Activated CD4-positive, alpha-beta T cell treated with anti-CD3 and anti-CD28 coated beads for 1 hour (primary cell): ENCODE results near the gene BTBD9.

ENCODE experiments used
- DNase-seq: peaks from one replicate; pipeline ENCODE4 v3.0.0-alpha.2; 2020

Gene BTBD9

DNA sequence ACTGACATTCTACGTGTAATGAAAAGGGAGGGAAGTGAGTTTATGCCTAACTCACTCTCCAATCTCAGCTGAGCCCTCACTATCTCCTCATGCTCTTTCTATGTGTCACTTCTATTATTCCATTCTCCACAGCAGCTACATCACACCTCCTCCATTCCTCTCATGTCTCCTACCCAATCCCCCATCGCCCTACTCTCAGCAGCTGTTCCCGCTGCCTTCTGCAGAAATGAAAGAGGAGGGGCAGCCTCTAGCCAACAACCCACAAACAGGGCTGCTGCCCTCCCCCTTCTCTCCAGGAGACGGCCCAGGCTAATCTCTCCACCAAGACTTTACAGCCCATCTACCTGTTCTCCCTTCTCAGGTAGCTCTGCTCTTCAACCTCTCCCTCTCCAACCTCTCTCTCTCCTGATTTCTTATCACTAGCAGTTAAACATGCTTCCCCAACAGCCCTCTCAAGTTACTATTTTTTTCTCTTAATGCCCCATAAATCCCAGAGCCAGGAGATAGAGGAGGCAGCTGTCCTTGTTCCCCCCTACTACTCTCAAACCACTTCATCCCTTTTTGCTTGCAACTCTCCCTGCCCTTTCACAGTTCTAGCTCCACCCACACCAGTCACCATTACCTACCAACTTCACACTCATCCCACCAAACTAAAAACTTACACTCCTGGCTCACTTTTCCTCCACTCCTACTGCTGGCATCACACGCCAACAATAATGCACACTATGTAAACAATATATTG lies 136.5 kb downstream of the BTBD9 start:
- DNase-seq = no peak

DNA sequence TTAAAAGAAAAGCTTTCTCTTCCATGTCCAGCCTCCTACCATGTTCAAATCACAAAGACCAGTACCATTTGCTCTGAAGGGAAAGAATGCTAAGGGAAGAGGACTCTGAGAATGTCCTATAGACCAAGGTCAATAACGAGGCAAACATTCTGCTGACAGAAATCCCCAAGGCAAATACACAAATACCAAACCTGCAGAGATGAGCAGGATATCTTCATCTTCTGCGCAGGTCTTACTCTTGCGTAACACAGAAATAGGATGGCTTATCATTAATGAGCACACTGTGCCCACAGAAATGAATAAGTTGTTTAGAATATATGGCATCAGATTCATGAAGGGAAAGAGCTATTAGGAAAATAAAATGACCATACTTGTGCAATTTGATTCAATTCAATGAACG lies 137.3 kb downstream of the BTBD9 start:
- DNase-seq = no peak

DNA sequence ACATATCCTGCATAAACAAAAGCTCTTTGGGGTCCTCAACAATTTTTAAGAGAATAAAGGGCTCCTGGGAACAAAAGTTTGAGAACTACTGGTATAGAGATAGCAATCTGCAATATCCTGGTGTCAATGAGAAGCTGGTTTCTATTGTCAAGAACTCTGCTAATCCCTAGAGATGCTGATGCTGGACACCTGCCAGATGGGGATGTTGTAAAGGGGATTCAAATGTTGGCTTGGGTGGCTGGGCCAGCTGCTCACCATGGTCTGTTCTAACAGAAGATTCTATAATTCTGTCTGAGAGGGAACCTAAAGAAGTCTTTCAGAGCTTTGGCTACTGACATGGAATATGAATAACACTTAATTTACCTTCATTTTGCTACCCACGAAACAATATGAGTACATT lies 137.8 kb downstream of the BTBD9 start:
- no peak for DNase-seq

DNA sequence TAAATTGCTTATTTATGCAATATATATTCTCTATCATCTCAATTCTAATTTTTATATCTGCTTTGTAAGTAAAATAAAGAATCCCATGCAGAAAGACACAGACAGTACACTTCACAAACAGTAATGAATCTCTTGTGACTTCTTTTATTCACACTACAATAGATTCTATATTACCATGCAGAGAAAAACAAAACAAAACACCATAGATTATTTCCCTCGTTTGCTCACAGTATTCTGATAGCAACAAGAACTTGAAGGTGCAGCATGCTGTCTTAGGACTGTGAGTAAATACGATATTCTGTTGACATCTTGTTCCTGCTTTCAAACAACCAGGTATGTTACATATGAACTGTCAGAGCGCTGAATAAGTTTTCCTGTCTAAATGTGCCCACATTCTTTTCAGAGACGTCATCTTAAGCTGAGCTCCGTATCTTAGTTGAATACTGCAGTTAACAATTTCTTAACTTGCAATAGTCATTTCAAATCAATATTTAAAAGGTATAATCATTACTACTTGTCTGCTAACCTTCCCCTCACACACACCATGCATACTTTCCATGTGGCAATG lies 140.1 kb downstream of the BTBD9 start:
- DNase-seq = no peak

DNA sequence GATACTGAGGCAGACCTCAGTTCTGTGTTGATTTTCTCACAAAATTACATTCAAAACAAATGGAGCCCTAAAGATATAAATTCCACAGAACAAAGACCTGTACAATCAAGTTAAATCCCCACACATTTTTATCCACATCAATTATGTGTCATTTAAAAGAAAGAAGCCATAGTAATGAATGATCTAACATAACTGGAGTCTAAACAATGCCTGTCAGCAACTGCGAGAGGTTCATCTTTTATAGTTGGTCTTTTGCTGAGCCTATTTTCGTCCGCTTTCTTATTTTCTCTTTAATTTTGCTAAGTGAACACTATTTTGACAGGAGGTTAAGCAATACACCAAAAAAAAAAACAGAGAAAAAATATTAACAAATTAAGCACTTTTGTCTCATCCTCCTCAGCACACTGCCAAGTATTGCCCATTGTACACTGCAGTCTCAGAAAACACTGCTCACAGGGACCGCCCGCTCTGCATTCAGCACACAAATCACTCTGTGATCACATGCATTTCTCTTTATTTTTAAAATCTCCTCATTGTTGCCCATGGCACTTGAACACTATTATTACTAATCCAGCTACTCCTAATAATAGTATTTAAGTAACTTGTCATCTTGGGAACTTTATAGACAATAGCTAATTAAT lies 140.8 kb downstream of the BTBD9 start:
- DNase-seq = no peak

DNA sequence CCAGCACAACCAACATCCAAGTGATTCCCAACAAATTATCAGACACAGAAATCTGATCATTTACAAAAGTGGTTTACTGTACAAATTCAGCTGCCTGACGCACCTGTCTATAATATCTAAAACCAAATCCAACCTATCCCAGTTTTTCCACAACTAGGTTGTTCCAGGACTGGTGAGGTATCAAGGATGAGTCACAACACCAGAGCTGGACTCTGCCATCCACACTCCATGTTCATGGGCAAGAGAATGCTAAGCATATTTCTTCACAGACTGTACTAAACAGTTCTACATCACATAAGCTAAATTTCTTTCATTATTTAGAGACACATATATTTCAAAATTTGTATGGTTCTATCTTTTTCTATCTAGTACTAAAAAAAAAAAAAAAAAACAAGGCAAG lies 141.6 kb downstream of the BTBD9 start:
- DNase-seq = no peak

DNA sequence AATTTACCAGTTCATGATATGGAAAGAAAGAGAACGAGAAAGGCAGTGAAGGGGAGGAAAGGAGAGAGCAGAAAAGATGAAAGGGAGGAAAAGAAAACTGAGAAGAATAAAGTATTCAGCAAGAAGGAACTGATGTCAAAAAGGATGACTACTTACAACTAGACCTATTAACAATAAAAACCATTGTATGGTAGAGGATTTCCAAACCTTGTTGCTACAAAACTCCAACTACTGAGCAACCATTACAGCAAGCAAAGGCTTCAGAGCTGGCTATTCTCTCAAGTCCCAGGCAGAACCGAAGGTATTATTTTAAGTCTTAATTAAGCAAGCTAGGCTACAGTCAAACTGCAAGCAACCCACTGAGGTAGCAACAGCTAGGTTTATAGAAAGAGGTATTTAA lies 142.2 kb downstream of the BTBD9 start:
- no peak for DNase-seq

DNA sequence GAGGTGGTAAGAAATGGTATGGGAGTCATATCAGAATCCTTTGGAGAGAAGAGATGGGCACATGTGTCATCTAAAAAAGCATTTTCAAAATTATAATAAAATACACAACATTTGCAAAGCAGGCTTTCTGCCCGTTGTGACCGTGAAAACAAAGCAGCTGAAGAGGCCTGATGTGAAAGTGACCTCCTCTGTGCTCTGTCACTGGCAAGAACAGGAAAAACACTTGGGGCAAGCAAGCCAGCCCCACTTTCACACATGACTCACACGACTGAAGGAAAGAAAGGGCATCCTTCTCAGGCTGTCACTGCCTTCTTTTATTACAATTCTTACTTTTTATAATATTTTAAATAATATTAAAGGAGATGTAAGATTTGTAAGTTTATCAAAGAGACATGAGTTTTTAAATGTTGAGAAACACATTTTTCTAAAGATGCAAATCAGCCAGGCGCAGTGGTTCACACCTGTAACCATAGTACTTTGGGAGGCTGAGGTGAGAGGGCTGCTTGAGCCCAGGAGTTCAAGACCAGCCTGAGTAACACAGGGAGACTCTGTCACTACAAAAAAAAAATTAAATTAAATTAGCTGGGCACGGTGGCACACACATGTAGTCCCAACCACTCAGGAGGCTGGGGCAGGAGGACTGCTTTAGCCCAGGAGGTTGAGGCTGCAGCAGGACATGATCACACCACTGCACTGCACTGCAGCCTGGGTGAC lies 143.7 kb downstream of the BTBD9 start:
- DNase-seq = no peak

DNA sequence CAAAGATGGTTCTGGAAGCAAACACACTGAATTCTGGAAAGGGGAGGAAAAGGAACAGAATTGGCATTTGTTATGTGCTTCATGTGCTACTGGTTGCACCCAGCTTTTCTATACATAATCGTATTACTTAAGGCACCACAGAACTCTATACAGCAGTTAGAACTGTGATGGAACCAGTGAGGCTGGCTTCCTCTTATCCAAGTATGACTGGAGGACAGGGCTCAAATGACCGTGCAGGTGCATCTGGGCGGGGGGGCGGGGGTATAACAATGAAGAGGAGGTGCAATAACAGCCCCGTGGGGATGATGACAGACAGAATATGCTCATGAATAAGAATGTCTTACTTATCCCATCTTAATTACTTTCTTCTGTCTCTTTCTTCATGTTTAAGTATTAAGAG lies 144.2 kb downstream of the BTBD9 start:
- no peak for DNase-seq

DNA sequence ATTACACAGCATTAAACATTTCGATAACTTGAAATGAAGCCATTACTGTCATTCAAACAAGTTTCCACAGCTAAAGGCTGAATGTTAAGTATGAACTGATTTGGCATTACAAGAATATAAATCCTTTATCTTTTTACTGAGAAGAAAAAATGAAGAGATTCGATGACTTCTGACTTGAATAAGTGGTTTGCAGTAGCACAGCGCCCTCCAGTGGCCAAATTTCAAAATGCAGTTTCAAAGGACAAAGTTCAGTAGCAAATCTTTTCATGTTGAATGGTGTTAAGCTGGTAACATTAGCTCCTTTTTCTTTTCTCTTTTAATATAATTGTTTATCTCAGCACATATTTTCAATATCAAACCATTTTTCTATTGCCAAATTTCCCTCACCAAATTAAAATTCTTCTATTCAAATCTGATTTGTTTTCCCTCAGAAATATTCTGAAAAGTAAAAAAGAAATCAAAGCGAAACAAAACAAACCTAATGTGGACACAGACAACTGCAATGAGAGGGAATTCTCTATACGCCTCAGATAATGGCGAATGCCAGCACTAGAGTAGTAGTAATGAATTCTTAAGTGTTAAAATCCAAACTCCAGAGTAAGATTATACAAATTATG lies 145.7 kb downstream of the BTBD9 start:
- DNase-seq = peak; percentile 55

DNA sequence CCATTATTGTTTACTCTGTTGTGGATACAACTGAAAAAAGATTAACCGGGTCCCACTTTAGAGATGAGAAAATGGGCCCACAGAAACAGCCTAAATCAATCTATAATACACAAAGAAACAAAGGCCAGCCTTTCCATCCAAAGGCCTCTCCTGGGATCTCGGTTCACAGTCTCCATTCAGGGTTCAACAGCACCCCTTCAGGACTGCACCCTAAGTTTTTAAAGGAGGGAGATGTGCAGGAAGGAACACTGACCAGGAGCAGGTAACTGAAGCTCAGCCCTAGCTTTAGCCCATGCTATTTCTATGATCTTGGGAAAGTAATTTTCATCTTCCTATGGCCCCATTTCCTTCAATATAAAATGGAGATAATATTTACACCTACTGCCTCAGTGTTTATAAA lies 147.7 kb downstream of the BTBD9 start:
- DNase-seq = no peak

DNA sequence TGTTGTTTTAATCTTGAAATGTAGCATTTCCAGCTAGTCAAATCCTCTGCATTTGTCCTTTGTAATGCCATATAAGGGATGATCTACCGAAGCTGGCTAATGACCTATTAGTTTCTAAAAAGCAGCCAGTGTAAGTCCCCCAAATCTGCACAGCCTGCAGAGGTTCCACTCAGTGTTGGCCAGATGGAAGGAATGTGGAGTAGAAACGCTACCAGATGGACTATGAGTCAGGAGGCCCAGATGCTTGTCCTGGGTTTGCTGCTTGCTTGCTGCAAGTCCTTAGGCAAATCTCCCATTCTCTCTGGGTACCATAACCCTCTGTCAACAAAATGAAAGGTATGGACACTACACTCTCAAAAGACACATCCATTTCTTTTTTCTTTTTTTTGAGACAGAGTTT lies 149.8 kb downstream of the BTBD9 start:
- no peak for DNase-seq

DNA sequence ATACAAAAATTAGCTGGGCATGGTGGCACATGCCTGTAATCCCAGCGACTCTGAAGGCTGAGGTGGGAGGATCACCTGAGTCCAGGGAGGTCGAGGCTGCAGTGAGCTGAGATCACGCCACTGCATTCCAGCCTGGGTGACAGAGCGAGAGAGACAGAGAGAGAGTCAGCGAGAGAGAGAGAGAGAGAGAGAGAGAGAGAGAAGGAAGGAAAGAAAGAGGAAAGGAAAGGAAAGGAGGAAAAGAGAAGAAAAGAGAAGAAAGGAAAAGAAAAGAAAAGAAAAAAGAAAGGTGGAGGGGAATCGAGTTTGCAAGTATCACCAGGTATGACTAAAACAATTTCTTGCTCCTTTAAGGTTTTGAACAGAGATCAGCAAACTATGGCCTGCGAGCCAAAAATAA lies 152.3 kb downstream of the BTBD9 start:
- DNase-seq = no peak

DNA sequence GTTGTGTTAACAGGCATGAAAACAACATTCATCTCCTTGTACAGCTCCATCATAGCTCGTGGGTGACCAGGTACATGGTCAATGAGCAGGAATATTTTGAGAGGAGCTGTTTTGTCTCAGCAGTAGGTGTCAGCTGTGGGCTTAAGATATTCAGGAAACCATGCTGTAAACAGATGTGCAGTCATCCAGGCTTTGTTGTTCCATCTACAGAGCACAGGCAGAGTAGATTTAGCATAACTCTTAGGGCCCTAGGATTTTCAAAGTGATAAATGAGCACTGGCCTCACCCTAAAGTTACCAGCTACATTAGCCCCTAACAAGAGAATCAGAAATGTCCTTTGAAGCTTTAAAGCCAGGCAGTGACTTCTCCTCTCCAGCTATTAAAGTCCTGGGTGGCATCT lies 154.2 kb downstream of the BTBD9 start:
- no peak for DNase-seq

DNA sequence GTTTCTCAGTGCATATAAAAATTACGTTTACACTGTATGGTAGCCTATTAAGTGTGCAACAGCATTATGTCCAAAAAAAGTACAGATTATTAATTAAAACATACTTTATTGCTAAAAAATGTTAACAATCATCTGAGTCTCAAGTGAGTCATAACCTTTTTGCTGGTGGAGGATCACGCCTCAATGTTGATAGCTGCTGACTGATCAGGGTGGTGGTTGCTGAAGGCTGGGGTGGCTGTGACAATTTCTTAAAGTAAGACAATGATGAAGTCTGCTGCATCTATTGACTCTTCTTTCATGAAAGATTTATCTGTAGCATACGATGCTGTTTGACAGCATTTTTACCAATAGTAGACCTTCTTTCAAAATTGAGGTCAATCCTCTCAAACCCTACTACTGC lies 155.1 kb downstream of the BTBD9 start:
- DNase-seq = no peak

DNA sequence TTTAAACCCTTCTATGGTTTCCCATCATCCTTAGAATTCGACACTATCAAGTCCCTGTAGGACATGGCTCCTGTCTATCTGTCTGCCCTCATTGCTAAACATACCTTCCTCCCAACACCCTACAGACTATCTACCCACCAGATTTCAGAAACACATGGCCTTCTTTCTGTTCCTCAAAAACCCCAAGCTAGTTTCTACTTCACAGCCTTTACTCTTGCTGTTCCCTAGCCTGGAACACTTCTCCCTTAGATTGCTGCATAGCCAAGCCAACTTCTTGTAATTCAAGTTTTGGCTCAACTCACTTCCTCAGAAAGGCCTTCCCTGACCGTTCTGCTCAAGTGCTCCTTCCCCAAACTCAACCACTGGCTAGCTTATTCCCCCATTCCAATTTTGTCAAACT lies 156.2 kb downstream of the BTBD9 start:
- no peak for DNase-seq

DNA sequence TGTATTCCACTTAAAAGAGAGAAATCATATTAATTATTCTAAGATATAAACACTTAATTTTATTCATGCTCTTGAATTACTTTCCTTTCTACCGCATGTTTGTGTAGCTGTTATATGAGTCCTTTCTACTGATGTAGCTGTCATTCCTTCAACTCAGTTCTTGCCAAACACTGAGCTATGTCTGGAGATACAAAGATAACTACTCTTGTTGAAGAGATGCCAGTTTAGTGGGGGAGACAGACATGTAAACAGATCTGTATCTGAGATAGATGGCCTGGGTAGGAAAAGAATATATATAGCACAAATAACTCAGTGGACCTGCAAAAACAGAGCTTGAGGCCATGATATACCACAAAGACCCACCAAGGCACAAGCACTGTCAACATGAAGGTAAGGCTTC lies 157.3 kb downstream of the BTBD9 start:
- no peak for DNase-seq

DNA sequence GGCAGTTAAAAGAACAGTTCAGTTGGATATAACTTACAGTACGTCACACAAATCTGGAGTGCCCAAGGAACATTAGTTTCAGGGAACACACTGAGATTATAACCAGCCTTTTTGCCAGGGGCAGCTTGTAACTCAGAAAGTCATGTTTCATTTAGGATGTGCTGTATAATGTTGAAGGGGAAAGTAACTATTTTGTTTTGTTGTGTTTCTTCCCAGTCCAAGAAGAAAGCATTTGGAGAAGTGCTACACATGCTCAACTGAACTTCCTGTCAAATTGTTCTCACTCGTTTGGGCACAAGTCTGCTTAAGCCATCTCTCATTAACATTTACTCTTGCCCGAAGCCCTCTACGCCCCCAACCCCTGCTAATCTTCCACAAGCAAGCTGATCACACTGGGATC lies 157.9 kb downstream of the BTBD9 start:
- DNase-seq = no peak

DNA sequence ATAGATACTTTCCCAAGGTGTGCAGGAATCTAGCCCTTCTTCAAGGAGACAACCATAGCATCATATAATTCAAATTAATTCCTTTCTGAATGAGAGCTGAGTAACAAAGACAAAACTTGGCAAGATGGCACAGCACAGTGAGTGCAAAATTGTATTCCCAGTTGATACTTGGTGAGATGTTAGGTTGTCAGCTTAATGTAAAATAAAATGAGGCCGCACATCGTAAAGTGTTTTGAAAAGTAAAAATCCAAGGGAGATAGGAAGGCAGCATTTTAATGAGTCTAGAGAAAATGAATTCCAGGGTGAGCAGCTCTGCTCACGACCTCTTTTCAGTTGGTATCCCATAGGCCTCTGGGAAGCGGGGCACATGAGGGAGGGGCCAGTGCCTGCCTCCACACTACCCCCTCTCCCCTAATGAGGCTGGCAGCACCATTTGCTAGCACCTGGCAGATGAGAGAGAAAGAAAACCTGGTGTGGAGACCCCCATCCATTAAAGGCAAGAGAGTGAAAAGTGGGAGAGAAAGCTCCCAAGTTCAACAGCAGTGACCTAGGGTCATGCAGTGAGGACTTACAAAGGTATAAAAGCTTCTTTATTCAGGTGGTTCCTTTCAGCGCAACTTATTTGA lies 158.4 kb downstream of the BTBD9 start:
- DNase-seq = no peak

DNA sequence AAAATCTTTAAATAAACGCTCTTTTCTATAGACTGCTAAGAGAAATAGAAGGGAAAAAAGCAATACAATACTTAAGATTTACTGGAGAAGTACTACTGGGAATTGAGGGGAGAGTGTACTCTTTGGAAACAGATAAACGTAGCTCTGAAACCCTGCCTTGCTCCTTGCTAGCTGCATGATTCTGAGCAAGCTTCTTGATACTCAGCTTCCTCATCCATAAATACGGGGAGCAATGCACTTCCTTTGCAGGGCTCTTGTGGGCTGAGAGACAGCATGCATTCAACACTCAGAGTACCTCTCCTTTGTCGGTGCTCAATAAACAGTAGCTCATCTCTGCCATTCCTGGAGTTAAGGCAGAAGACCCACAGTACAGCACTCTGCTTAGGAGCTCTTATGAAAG lies 159.7 kb downstream of the BTBD9 start:
- DNase-seq = no peak

DNA sequence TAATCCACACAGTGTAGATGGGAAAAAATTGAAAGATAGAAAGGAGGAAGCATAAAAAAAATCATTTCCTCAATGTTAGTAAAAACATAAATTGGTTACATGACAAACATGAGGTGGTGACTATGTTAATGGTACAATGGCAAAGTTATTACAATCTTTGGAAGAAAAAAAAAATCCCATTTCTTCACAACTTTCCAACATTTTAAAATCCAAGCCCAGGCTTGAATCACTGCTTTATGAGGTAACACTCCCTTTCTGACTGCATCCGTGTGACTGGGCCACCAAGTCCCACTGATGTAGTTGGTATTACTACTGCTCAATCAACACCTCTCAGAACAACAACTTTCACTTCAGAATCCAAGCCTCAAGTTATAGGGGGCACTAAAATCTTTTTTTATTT lies 160.4 kb downstream of the BTBD9 start:
- no peak for DNase-seq

DNA sequence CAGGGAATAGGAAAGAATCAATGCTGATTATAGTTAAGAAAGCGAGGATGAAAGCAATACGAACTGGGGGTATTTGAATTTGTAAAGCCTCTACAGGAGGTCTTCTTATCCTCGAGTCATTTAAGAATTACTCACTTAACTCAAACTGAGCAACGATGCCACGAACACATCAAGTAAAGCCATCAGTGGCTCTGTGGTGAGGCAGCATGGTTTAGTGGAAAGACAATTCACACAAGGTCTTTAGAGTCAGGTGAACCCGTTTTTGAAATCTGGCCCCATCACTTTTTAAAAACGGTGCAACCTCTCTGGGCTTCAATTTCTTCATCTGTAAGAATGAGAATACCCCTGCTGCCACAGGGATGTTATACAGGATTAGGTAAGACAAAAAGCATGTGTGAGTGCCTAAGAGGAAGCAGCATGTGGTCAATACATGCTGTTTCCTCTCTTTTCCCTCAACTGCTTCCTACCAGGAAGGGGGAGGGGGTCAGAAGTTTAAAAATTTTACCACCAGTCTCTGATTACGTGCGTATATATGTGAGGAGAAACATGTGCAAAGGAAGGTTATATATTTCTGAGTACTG lies 162.0 kb downstream of the BTBD9 start:
- no peak for DNase-seq

DNA sequence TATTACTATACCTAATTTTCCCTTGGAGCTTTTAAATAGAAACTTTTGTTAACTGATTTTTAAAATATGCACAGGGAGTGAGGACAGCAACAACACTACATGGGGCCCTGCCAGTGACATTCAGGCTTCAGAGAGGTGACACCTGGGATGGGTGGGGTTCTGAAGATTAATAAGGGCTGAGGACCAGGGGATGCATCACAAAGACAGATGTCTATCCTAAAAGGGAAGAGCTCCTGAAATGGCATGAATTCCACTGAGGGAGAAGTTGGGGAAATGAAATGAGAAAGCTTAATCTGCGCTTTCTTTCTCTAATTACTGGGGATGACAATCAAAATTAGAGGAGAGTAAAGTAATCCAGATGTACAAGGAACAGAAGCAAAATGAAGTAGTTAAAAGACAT lies 162.8 kb downstream of the BTBD9 start:
- DNase-seq = no peak
